Endothelial cell of umbilical vein (primary cell): ENCODE data around the gene PDE3A. TPM values are rescaled to one million over a fixed set of nuclear protein-coding genes. Genes with fewer than 3 reads are reported as not detected.

Experiments
- BruUV-seq: library from RNA; stranded (reverse); fragments of 400-500 nt; replicated peaks from 2 replicates; lab custom pipeline; 2021; lab: Mats Ljungman, UMichigan
- CTCF ChIA-PET: fragments of 300-600, 350-600 bp; sonication (Branson Sonifier 250); formaldehyde crosslinking; loops from one replicate; lab custom pipeline; 2021; ENCODE audit warnings: antibody characterized with exemption, inconsistent platforms; lab: Charles Lee
- POLR2A ChIA-PET: fragments of 300-600, 350-600 bp; sonication (Branson Sonifier 250); formaldehyde crosslinking; loops from one replicate; lab custom pipeline; 2021; ENCODE audit warnings: antibody characterized with exemption, inconsistent platforms; lab: Charles Lee
- DNase-seq: peaks from one replicate; pipeline ENCODE4 v3.0.0-alpha.2; 2011; ENCODE audit warnings: low read depth, low spot score
- FAIRE-seq: peaks from 2 replicates; lab custom pipeline; 2011; peaks lifted over from hg19 to GRCh38; lab: Jason Lieb, UNC
- H2AFZ ChIP-seq: 2 replicates; pipeline ENCODE4 v1.6.0; 2012; ENCODE audit warnings: low read depth, low read length, control low read depth, inconsistent platforms
- H3K27ac ChIP-seq: 2 replicates; pipeline ENCODE4 v1.5.1; 2011; ENCODE audit warnings: low read depth, mild to moderate bottlenecking, control low read depth, low read length, moderate library complexity; ENCODE audit not compliant: insufficient read depth
- H3K27me3 ChIP-seq, 2 experiments: 2 replicates each; pipeline versions ENCODE4 v1.6.0 to v1.6.1; 2011; ENCODE audit warnings: low read length in 2 of 2, mixed read lengths in 1 of 2; ENCODE audit not compliant: control insufficient read depth in 2 of 2, insufficient read depth in 2 of 2
- H3K36me3 ChIP-seq, 2 experiments: 2 replicates in 1 of 2; 3 replicates in 1 of 2; pipeline ENCODE4 v1.5.1; 2011; ENCODE audit warnings: low read length in 2 of 2, mild to moderate bottlenecking in 1 of 2, moderate library complexity in 1 of 2; ENCODE audit not compliant: control insufficient read depth in 2 of 2, insufficient read depth in 2 of 2; ENCODE audit errors: extremely low read depth in 1 of 2
- H3K4me1 ChIP-seq: 3 replicates; pipeline ENCODE4 v1.5.1; 2011; ENCODE audit warnings: mild to moderate bottlenecking, low read length; ENCODE audit not compliant: control insufficient read depth, insufficient read depth; ENCODE audit errors: extremely low read depth
- H3K4me2 ChIP-seq: 2 replicates; pipeline ENCODE4 v1.6.1; 2011; ENCODE audit warnings: low read length, control low read depth, mixed read lengths; ENCODE audit not compliant: insufficient read depth
- H3K4me3 ChIP-seq, 3 experiments: fragments of 200-600 bp in 1 of 3; sonication (generic), shearing (Covaris generic) in 1 of 3; replicated peaks in 1 of 3; 2 replicates each; pipeline ENCODE4 v1.5.1; 2011 to 2016; ENCODE audit warnings: control low read depth in 3 of 3, low read length in 3 of 3, mild to moderate bottlenecking in 2 of 3, inconsistent platforms in 1 of 3, low read depth in 1 of 3, moderate library complexity in 1 of 3; ENCODE audit not compliant: insufficient read depth in 1 of 3
- H3K79me2 ChIP-seq: 2 replicates; pipeline ENCODE4 v1.6.0; 2012; ENCODE audit warnings: low read length, inconsistent platforms; ENCODE audit not compliant: control insufficient read depth, insufficient read depth
- H3K9ac ChIP-seq: replicated peaks from 2 replicates; pipeline ENCODE3; 2011; ENCODE audit warnings: low read length, control low read depth; ENCODE audit not compliant: insufficient read depth; ENCODE audit errors: extremely low read depth
- H3K9me1 ChIP-seq: replicated peaks from 3 replicates; pipeline ENCODE4 v1.6.0; 2011; ENCODE audit warnings: mild to moderate bottlenecking, low read length; ENCODE audit not compliant: control insufficient read depth, insufficient read depth; ENCODE audit errors: extremely low read depth
- H3K9me3 ChIP-seq: replicated peaks from 2 replicates; pipeline ENCODE4 v1.5.1; 2012; ENCODE audit warnings: low read length, inconsistent platforms; ENCODE audit not compliant: control insufficient read depth, insufficient read depth
- H4K20me1 ChIP-seq: replicated peaks from 2 replicates; pipeline ENCODE3; 2011; ENCODE audit warnings: mild to moderate bottlenecking, low read length; ENCODE audit not compliant: control insufficient read depth, insufficient read depth; ENCODE audit errors: extremely low read depth
- CTCF ChIP-seq, 2 donors: IDR thresholded peaks; 1 replicate in 1 of 2; 2 replicates in 1 of 2; pipeline ENCODE4 v1.5.1; 2011; ENCODE audit warnings: low read length in 2 of 2, mild to moderate bottlenecking in 2 of 2, moderate library complexity in 2 of 2, control low read depth in 1 of 2, inconsistent platforms in 1 of 2, low read depth in 1 of 2; ENCODE audit not compliant: insufficient read depth in 1 of 2; ENCODE audit errors: extremely low read depth in 1 of 2
- EZH2 ChIP-seq: IDR thresholded peaks from 2 replicates; pipeline ENCODE4 v1.6.1; 2012; ENCODE audit warnings: borderline replicate concordance, low read depth, mild to moderate bottlenecking, moderate library complexity, low read length, inconsistent platforms; ENCODE audit not compliant: severe bottlenecking
- FOS ChIP-seq: IDR thresholded peaks from 2 replicates; pipeline ENCODE4 v1.6.1; 2011; ENCODE audit warnings: mild to moderate bottlenecking, low read length, moderate library complexity, borderline replicate concordance; ENCODE audit not compliant: insufficient read depth
- GATA2 ChIP-seq: IDR thresholded peaks from 2 replicates; pipeline ENCODE4 v1.7.0; 2011; ENCODE audit warnings: low read depth, mild to moderate bottlenecking, moderate library complexity, mixed read lengths, low read length; ENCODE audit not compliant: insufficient read length, insufficient read depth
- JUN ChIP-seq: IDR thresholded peaks from 2 replicates; pipeline ENCODE4 v1.6.1; 2011; ENCODE audit warnings: borderline replicate concordance, low read depth; ENCODE audit not compliant: insufficient read length, insufficient read depth
- MYC ChIP-seq: IDR thresholded peaks from one replicate; pipeline ENCODE4 v1.6.1; 2011; ENCODE audit warnings: mild to moderate bottlenecking, low read depth, low read length
- POLR2A ChIP-seq: IDR thresholded peaks from 2 replicates; pipeline ENCODE4 v1.6.1; 2012; ENCODE audit warnings: low read depth, mild to moderate bottlenecking, control low read depth, low read length
- POLR2AphosphoS5 ChIP-seq: IDR thresholded peaks from 2 replicates; pipeline ENCODE4 v1.6.1; 2012; ENCODE audit warnings: low read depth, mild to moderate bottlenecking, control low read depth, low read length, moderate library complexity; ENCODE audit not compliant: insufficient read depth
- dilution Hi-C: fragments of 300-500 bp; cut with MboI; formaldehyde crosslinking; loops from one replicate; pipeline ENCODE4 v1.15.0; 2019; ENCODE audit warnings: low sequenced_read_pairs; ENCODE audit not compliant: extremely low pct_ligation_motif_present
- intact Hi-C: fragments of 100-400 bp; cut with micrococcal nuclease; formaldehyde crosslinking; loops from one replicate; pipeline ENCODE4 v1.10.0; 2022
- polyA plus RNA-seq, 4 experiments: library from polyadenylated mRNA; depleted of rRNA in 3 of 4; stranded (reverse) in 3 of 4; unstranded in 1 of 4; fragments of >200 nt; gene quantifications; 2 replicates each; pipeline versions ENCODE4 v1.2.1 to v1.2.3, GENCODE V29; 2011 to 2012; ENCODE audit warnings: missing spikeins in 1 of 4
- total RNA-seq: library from RNA; stranded (reverse); gene quantifications from 2 replicates; pipeline ENCODE4 v1.2.3, GENCODE V29; 2021
- TF ChIP-seq, protein P1 (sequence below): IDR thresholded peaks from 2 replicates; pipeline ENCODE4 v1.6.1; 2011; ENCODE audit not compliant: insufficient read depth, insufficient read length

The PDE3A gene
- total and polyA plus RNA-seq, 2 donors (not counting 3 experiments of a cell fraction or from before 2014, with no cell fraction given), result 14.0 to 27.4 TPM

DNA sequence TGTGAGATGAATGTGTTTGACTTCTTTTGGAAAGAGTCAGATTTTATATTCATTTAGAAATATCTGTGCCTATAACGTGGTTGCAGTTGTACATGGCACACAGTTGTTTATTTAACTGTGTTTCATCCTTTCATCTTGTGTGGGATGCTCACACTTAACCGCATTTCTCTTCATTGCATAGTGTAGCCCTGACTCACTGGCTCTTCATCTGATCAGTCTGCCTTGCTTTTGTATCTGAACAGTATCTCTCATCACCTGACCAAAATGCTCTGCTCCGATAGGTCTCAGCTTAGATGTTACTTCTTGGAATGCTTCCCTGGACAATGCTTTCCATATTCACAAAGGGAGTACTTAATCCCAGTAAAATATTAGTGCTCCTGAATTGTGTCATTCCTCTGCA is 83.4 kb downstream of the PDE3A start:
- TF ChIP-seq GATA2 (no peak), FOS (no peak), JUN (no peak), CTCF (IDR thresholded peaks at IDR 0.05; ENCODE audit: extremely low read depth in 1 of 2, insufficient read depth in 1 of 2, low read depth in 1 of 2, low read length in 2 of 2) (no peak), POLR2A (no peak), POLR2AphosphoS5 (no peak), EZH2 (no peak), MYC (no peak)
- TF ChIP-seq, protein P1, sequence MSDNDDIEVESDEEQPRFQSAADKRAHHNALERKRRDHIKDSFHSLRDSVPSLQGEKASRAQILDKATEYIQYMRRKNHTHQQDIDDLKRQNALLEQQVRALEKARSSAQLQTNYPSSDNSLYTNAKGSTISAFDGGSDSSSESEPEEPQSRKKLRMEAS, result no peak
- H3K9me3 ChIP-seq, result no peaks in the 10 kb centered on the region
- intact Hi-C loops (no loop called here), dilution Hi-C loops (no loop called here)
- peaks cover 0 to under 1% of the 10 kb centered on the region in 2 experiments for H3K36me3 ChIP-seq
- H3K4me1 ChIP-seq, result no peaks in the 10 kb centered on the region
- FAIRE-seq, result no peak
- H2AFZ ChIP-seq, result no peak overlapping the region
- H3K4me2 ChIP-seq, result no peak overlapping the region
- no TSS peak for BruUV-seq
- no peak overlapping the region for H3K27ac ChIP-seq
- no peak overlapping the region for H3K9ac ChIP-seq
- ChIA-PET POLR2A (no interaction called here), CTCF (no interaction called here)
- H3K79me2 ChIP-seq, result peaks cover 9% of the 10 kb centered on the region
- no peaks in the 10 kb centered on the region for H3K27me3 ChIP-seq
- H4K20me1 ChIP-seq, result no peaks in the 10 kb centered on the region
- no peaks in the 10 kb centered on the region for H3K9me1 ChIP-seq
- DNase-seq, result no peak
- no peak overlapping the region for H3K4me3 ChIP-seq
